ENCODE results near the gene MYL9. TPM values are rescaled to one million over a fixed set of nuclear protein-coding genes. Genes with fewer than 3 reads are reported as not detected.

MYL9 gene
- total and polyA plus RNA-seq, 2 of the 4 experiments (the other 2 are of a cell fraction) = 97.5 to 425 TPM

DNA sequence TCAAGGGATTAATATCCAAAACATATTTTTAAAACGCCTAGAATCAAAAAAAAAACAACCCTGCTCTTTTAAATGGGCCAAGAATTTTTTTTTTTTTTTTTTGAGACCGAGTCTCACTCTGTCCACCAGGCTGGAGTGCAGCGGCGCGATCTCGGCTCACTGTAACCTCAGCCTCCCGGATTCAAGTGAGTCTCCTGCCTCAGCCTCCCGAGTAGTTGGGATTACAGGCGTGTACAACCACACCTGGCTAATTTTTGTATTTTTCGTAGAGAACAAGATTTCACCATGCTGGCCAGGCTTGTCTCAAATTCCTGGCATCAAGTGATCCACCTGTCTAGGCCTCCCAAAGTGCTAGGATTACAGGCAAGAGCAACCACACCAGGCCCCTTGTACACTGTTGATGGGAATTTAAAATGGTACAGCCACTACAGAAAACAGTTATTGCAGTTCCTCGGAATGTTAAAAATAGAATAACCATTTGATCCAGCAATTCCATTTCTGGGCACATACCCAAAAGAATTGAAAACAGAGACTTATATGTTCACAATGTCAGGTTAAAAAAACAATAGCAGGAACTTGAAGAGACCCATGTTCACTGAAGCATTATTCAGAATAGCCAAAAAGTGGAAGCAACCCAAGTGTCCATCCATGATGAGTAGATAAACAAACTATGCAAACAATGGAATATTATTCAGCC, 3.1 kb upstream of the MYL9 start (continued):
- no peak for TF ChIP-seq RAD21 (IDR thresholded peaks at IDR 0.05; ENCODE audit: low read length)

DNA sequence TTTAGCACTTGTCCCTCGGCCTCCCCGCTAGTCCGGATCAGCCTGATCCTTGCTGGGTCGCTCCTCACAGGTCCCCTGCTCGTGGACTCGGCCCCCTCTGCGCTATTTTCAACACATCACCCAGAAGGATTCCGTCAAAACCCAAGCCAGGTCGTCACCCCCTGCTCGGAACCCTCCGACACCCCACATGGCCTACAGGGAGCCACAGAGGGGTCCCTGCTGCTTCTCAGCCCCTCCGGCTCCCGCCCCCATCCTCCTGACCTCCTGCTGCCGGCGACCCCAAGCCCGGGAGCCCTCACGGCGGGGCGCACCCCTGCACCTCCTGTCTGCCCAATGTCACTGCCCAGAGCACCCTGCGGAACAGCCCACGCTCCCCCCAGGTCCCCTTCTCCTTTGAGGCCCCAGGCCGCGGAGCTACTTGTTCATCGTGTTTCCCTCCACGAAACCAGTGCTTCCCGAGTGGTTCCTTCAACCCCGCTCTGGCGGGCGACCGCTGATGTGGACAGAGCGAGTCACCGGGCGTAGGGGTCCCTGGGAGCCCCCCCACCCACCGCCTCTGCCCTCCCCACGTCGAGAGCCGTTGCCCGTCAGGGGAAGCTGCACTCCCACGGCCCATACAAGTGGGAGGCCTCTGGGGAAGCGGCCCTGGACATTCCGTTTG, 638 bp upstream of the MYL9 start:
- H3K79me1 ChIP-seq (ENCODE audit: low read depth in 1 of 2, low read length in 2 of 2) = peaks cover 15 to 47% of the 10 kb centered on the region in 2 experiments; a peak in 3 of 4 replicates
- peak overlapping the region; percentile 62 for H4K5ac ChIP-seq (ENCODE audit: low read depth, low read length)
- H2BK5ac ChIP-seq (ENCODE audit: low read depth, low read length, poor library complexity, severe bottlenecking) = peak overlapping the region; percentile 94
- DNase-seq = no peak
- H3K23ac ChIP-seq (ENCODE audit: low read depth, low read length) = peak overlapping the region; percentile 94
- peak overlapping the region; percentile 50 for H3K18ac ChIP-seq (ENCODE audit: low read depth, low read length)
- dilution Hi-C loops (cut with HindIII; ENCODE audit: low sequenced_read_pairs, unreplicated experiment) = no loop called here
- peaks cover 13% of the 10 kb centered on the region for H3K36me3 ChIP-seq (ENCODE audit: control insufficient read depth, insufficient read depth, low read length)
- H3K27me3 ChIP-seq (ENCODE audit: control insufficient read depth, insufficient read depth, low read length) = no peaks in the 10 kb centered on the region
- peak overlapping the region; percentile 36 for H3K4me3 ChIP-seq (ENCODE audit: insufficient read depth, low read depth, low read length)
- ChIA-PET CTCF (interaction anchor here (0.7 kb wide), 1 partner anchor 11 kb away, joined by 3 read pairs; no protein-coding TSS in a partner anchor), POLR2A (ENCODE audit: unreplicated experiment) (no interaction called here)
- H2BK15ac ChIP-seq (ENCODE audit: low read depth, low read length) = peak overlapping the region; percentile 95; the same call in 2 of the 3 replicates
- H2BK20ac ChIP-seq (ENCODE audit: low read depth, low read length) = peak overlapping the region; percentile 47; the same call in 1 of the 2 replicates
- BruUV-seq (replicated peaks) = no TSS peak
- H2AK9ac ChIP-seq (replicated peaks; ENCODE audit: low read depth, low read length, poor library complexity) = peak overlapping the region; percentile 99
- H3K9me3 ChIP-seq (ENCODE audit: control insufficient read depth, insufficient read depth, low read length) = no peaks in the 10 kb centered on the region
- H2AFZ ChIP-seq (replicated peaks; ENCODE audit: low read length, poor library complexity) = peak overlapping the region; percentile 93
- H4K8ac ChIP-seq (ENCODE audit: low read depth in 2 of 2, low read length in 2 of 2) = peak overlapping the region; percentile 97
- H2AK5ac ChIP-seq (ENCODE audit: low read depth, low read length) = peak overlapping the region; percentile 95
- no peak for ATAC-seq (ENCODE audit: low read depth)
- in situ Hi-C loops (cut with MboI; ENCODE audit: low sequenced_read_pairs) = no loop called here
- H3K4me1 ChIP-seq (ENCODE audit: control insufficient read depth, insufficient read depth, low read length) = peaks cover 27% of the 10 kb centered on the region
- peak overlapping the region; percentile 96 for H2BK120ac ChIP-seq (ENCODE audit: low read depth, low read length)
- H3K14ac ChIP-seq (replicated peaks; ENCODE audit: low read depth, low read length) = peak overlapping the region; percentile 99
- H3K4me2 ChIP-seq (ENCODE audit: low read depth, low read length) = peak overlapping the region; percentile 50
- peaks cover 43% of the 10 kb centered on the region for H4K20me1 ChIP-seq (ENCODE audit: insufficient read depth, low read length)
- intact Hi-C loops (cut with micrococcal nuclease) = loop anchor here (2.0 to 5.0 kb wide), 2 partner anchors 78 to 328 kb away; no protein-coding TSS in a partner anchor
- peak overlapping the region; percentile 59 for H3K9ac ChIP-seq (ENCODE audit: low read depth, low read length)
- WGBS, 2 experiments (ENCODE audit: extremely low coverage in 2 of 2, insufficient read length in 1 of 2) = 52% methylated on average over 12 of the region's 41 CpGs; no CpG with 5 or more reads in 1 of the 2 experiments
- H3K27ac ChIP-seq (ENCODE audit: insufficient read depth, low read length) = peak overlapping the region; percentile 93
- peak overlapping the region; percentile 27 for H3K56ac ChIP-seq (ENCODE audit: extremely low read depth, insufficient read depth, low read length)
- no peak for TF ChIP-seq SMC3 (IDR thresholded peaks at IDR 0.05; ENCODE audit: low read depth, low read length)
- no peak for TF ChIP-seq MAFK (IDR thresholded peaks at IDR 0.05; ENCODE audit: low read depth, low read length)
- no peak for TF ChIP-seq BHLHE40 (IDR thresholded peaks at IDR 0.05; ENCODE audit: low read depth, low read length)
- peaks cover 20% of the 10 kb centered on the region for H3K9me1 ChIP-seq (ENCODE audit: insufficient read depth, low read length)
- peak overlapping the region; percentile 97 for H4K91ac ChIP-seq (ENCODE audit: insufficient read depth, low read depth, low read length)
- H3K4ac ChIP-seq (ENCODE audit: low read depth, low read length) = peak overlapping the region; percentile 99
